ENCODE measurements around the gene TRIM41. TPM values are rescaled to one million over a fixed set of nuclear protein-coding genes. Genes with fewer than 3 reads are reported as not detected.

The TRIM41 gene
- total and polyA plus RNA-seq, 2 of the 13 experiments (the other 11 are each of a cell fraction or from before 2014, with no cell fraction given): 10.2 to 16.7 TPM

DNA sequence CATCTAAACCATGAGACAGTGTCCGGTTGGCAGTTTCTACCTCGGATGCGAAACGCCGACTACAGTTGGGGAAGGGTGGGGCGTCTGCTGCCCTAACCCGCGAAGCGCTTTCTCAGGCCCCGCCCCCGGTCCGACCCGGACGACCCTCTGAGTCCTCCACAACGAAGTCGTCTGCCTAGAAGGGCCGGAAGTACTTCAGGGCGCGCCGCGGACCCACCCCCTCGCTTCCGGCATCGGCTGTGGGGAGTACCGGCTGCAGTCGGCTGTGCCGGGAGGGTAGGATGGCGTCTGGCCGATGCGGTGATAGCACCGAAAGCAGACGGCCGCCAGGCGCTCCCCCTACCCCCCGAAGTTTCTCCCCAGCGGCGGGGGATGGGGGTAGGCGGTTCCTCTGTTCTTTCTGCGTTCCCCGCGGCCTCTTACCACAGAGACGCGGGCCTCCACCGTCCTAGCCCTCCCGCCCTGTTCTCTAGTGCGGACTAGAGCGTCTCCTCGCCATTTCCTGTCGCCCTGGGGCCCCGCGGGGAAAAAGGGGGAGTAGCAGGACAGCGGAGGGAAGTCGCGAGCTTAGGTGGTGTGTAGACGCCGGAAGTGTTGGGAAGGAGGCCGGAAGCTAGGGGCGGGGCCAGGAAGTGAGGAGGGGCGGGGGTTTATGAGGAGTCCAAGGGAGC, at the start of gene TRIM41 (continued):
- TF ChIP-seq, protein P1, sequence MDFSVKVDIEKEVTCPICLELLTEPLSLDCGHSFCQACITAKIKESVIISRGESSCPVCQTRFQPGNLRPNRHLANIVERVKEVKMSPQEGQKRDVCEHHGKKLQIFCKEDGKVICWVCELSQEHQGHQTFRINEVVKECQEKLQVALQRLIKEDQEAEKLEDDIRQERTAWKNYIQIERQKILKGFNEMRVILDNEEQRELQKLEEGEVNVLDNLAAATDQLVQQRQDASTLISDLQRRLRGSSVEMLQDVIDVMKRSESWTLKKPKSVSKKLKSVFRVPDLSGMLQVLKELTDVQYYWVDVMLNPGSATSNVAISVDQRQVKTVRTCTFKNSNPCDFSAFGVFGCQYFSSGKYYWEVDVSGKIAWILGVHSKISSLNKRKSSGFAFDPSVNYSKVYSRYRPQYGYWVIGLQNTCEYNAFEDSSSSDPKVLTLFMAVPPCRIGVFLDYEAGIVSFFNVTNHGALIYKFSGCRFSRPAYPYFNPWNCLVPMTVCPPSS (IDR thresholded peaks at IDR 0.05): no peak
- TF ChIP-seq, protein P2, sequence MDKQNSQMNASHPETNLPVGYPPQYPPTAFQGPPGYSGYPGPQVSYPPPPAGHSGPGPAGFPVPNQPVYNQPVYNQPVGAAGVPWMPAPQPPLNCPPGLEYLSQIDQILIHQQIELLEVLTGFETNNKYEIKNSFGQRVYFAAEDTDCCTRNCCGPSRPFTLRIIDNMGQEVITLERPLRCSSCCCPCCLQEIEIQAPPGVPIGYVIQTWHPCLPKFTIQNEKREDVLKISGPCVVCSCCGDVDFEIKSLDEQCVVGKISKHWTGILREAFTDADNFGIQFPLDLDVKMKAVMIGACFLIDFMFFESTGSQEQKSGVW (CRISPR knock-in tag; IDR thresholded peaks at IDR 0.05; ENCODE audit: borderline replicate concordance): no peak
- TF ChIP-seq SSRP1 (CRISPR knock-in tag; IDR thresholded peaks at IDR 0.05) (no peak; the same call in 1 of the 2 replicates), ATF7-NPFF (CRISPR knock-in tag; IDR thresholded peaks at IDR 0.05; ENCODE audit: low read depth) (peak; percentile 35; the same call in 1 of the 2 replicates), TCF7L2 (IDR thresholded peaks at IDR 0.05; ENCODE audit: low read depth, low read length) (no peak), HNRNPLL (IDR thresholded peaks at IDR 0.05; ENCODE audit: low read depth, low read length, poor library complexity, severe bottlenecking) (peak; percentile 70), ATAD3A (CRISPR knock-in tag; IDR thresholded peaks at IDR 0.05) (no peak), FOXK1 (CRISPR knock-in tag; IDR thresholded peaks at IDR 0.05; ENCODE audit: borderline replicate concordance, low read depth) (peak; percentile 92; the same call in 1 of the 2 replicates), ZNF749 (CRISPR knock-in tag; IDR thresholded peaks at IDR 0.05; ENCODE audit: borderline replicate concordance) (0 out of 2 replicates have a peak, but pooled peaks have one; percentile 50), GPN1 (CRISPR knock-in tag; IDR thresholded peaks at IDR 0.05; ENCODE audit: borderline replicate concordance) (no peak), KDM2A (CRISPR knock-in tag; IDR thresholded peaks at IDR 0.05; ENCODE audit: borderline replicate concordance, low read depth) (peak; percentile 84), ZNF350 (CRISPR knock-in tag; IDR thresholded peaks at IDR 0.05; ENCODE audit: borderline replicate concordance, low read depth) (peak; percentile 92), MYNN (CRISPR knock-in tag; IDR thresholded peaks at IDR 0.05; ENCODE audit: low read depth) (no peak), ZNF343 (CRISPR knock-in tag; IDR thresholded peaks at IDR 0.05) (peak; percentile 75; the same call in 1 of the 2 replicates), JUNB (CRISPR knock-in tag; IDR thresholded peaks at IDR 0.05; ENCODE audit: borderline replicate concordance) (no peak), RFX1 (IDR thresholded peaks at IDR 0.05) (no peak), ZNF674 (CRISPR knock-in tag; IDR thresholded peaks at IDR 0.05; ENCODE audit: low read depth) (no peak), EP300 (IDR thresholded peaks at IDR 0.05; ENCODE audit: low read depth in 2 of 2, low read length in 2 of 2) (no peak), EP300 (CRISPR knock-in tag; IDR thresholded peaks at IDR 0.05; ENCODE audit: borderline replicate concordance) (no peak), ZNF230 (CRISPR knock-in tag; IDR thresholded peaks at IDR 0.05) (peak; percentile 63; the same call in 1 of the 2 replicates), NFE2L2 (IDR thresholded peaks at IDR 0.05; ENCODE audit: low read length) (0 out of 2 replicates have a peak, but pooled peaks have one; percentile 3), HNRNPH1 (optimal IDR thresholded peaks at IDR 0.05; ENCODE audit: low read depth, low read length) (no peak)
- TF ChIP-seq, protein P3, sequence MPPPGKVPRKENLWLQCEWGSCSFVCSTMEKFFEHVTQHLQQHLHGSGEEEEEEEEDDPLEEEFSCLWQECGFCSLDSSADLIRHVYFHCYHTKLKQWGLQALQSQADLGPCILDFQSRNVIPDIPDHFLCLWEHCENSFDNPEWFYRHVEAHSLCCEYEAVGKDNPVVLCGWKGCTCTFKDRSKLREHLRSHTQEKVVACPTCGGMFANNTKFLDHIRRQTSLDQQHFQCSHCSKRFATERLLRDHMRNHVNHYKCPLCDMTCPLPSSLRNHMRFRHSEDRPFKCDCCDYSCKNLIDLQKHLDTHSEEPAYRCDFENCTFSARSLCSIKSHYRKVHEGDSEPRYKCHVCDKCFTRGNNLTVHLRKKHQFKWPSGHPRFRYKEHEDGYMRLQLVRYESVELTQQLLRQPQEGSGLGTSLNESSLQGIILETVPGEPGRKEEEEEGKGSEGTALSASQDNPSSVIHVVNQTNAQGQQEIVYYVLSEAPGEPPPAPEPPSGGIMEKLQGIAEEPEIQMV (CRISPR knock-in tag; IDR thresholded peaks at IDR 0.05; ENCODE audit: low read depth): peak; percentile 85
- TF ChIP-seq, protein P4, sequence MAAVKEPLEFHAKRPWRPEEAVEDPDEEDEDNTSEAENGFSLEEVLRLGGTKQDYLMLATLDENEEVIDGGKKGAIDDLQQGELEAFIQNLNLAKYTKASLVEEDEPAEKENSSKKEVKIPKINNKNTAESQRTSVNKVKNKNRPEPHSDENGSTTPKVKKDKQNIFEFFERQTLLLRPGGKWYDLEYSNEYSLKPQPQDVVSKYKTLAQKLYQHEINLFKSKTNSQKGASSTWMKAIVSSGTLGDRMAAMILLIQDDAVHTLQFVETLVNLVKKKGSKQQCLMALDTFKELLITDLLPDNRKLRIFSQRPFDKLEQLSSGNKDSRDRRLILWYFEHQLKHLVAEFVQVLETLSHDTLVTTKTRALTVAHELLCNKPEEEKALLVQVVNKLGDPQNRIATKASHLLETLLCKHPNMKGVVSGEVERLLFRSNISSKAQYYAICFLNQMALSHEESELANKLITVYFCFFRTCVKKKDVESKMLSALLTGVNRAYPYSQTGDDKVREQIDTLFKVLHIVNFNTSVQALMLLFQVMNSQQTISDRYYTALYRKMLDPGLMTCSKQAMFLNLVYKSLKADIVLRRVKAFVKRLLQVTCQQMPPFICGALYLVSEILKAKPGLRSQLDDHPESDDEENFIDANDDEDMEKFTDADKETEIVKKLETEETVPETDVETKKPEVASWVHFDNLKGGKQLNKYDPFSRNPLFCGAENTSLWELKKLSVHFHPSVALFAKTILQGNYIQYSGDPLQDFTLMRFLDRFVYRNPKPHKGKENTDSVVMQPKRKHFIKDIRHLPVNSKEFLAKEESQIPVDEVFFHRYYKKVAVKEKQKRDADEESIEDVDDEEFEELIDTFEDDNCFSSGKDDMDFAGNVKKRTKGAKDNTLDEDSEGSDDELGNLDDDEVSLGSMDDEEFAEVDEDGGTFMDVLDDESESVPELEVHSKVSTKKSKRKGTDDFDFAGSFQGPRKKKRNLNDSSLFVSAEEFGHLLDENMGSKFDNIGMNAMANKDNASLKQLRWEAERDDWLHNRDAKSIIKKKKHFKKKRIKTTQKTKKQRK (IDR thresholded peaks at IDR 0.05; ENCODE audit: low read length): no peak
